ENCODE data around the gene PROM2.

PROM2 gene

GRCh38 chr2:95325590-95326432 is 51.6 kb downstream of the PROM2 start:
- DNase-seq = no peak

- DNase-seq = no peak
Measured at GRCh38 chr2:95326433-95327140, 52.3 kb downstream of the PROM2 start.

DNA sequence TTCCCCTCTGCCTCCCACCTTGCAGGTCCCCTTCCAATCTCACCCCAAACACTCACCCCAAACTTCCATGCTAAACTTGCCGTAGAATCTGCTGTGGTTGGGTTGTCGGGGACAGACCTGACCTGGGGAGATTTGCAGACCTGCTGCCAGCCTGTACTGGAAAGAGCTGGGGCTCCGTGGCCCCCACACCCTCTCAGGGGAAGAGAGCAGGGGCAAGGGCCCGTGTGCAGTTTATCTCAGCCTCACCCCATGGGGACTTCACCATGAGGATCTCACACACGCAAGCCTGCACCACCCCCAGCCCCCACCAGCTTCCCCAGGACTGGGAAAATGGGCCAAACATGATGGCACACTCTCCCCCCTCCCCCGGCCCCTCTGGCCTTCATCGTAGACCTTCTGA is 53.6 kb downstream of the PROM2 start:
- no peak for DNase-seq

GRCh38 chr2:95328358-95329125 is 54.3 kb downstream of the PROM2 start:
- no peak for DNase-seq

GRCh38 chr2:95329401-95329800 is 55.2 kb downstream of the PROM2 start:
- no peak for DNase-seq

DNA sequence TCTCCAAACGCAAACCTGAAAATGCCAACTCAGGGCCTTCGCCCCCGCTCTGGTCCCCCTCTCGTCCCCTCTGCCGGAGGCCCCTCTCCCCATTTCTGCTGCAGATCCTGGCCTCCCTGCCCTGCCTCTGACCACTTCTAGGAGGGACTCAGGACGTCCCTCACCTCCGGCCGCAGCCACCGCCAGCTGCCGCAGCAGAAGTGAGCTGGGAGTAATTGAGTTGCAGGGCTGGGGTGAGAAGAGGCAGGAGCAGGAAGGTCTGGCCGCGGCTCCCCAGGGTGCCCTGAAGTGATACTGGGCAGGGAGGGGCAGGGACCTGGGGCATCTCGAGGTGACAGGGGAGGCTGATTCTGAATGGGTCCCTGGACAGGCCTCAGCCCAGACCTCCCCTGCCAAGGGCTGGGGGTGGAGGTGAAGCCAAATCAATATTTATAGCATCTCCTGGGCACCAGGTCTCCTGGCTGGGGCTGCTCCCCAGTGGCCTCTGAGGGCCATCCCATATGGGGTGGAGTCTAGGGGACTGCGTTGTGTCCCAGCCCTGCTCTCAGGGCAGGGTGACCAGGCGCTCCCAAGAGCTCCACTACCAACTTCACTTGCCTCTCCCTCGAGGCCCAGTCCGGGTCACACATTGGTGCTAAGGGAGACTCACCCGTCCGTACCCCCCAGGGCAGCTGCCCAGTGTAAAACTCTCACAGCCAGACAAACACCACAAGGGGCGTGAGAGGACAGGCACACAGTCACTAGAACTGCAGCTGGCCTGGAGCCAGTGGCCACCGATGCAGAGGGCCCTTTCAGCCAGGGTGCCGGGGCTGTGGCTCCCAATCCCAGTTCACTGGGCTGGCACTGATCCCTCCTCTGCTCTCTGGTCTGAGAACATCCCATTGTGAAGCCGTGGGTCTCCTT is 55.9 kb downstream of the PROM2 start:
- DNase-seq = no peak

- DNase-seq = no peak
Measured at GRCh38 chr2:95330794-95331338, 56.6 kb downstream of the PROM2 start.

GRCh38 chr2:95331606-95332005 is 57.4 kb downstream of the PROM2 start:
- no peak for DNase-seq

DNA sequence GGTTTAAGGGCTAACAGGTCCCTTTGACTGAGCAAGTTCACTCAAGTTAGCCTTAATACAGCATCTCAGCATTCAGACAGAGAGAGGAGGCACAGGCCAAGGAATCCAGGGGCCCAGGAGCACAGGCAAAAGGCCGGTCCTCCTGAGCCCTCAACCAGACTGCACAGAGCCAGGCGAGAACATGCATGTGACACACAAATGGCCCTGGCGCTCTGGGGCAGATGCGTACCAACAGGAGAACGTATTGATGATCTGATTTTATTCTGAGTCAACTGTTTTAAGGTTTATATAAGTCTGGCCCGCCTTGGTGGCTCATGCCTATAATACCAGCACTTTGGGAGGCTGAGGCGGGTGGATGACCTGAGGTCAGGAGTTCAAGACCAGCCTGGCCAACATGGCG is 57.8 kb downstream of the PROM2 start:
- no peak for DNase-seq

DNA sequence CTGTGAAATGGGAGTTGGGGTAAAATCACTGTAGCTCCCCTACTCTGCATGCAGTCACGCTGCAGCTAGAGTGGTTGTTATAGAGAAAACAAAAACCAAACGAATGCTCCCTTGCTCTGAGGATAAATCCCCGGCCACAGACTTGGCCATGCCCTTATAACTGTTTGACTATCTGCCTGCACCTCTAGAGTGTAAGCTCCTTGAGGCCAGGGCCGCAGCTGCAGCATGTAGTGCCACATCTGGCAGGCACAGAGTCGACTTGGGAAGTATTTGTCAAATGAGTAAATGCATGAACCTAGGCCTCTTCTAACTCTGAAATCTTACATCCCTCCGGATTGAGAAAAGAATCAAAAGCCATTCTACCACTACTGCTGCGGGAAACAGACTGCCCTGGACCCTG is 58.8 kb downstream of the PROM2 start:
- DNase-seq = no peak

DNA sequence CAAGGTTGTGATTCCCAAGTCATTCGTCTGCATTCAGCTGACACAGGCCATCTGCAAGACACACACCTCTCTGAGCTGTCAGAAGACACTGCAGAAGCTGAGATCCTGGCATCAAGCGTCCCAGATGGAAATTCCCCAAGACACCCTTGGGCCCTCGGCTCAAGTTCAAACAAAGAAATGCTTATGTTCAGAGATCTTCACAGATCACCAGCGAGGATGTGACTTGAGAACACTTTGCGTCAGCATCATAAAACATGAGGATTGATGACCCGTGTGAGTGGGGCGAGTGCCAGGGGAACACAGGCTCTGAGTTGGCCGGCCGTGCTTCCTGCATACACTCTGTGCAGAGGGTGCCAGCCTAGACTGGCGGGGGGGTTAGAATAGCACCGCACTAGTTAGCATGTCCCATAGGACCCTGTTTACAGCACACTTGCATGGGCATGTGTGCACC is 59.7 kb downstream of the PROM2 start:
- DNase-seq = peak; percentile 28

DNA sequence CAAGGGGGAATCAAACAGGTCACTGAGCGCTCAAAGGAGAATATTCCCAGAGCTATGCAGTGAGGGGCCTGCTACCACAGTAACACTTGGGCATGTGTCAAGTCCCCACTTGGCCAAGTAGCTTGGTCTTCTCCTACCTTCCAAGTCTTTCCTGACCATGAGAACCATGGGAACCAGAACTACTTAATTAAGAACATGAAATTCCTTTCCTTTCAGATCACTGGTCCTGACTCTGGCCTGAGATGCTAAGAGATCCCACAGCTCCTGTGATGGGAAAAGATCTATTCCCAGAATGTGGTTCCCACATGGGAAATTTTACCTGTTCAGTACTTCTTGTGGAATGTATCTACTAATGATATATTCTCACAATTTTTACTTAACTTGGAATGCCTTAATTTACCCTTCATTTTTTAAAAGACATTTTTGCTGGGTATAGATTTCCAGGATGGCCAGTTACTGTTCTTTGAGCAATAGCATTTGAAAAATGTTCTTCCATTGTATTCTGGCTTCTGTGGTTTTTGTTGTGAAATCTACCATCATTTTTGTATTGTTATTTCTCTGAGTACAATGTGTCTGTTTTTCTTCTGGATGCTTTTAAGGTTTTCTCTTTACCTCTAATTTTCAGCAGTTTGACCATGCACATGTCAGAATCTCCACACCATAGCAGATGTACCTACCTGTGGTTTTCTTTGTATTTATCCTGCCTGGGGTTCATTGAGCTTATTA is 60.8 kb downstream of the PROM2 start:
- DNase-seq = no peak

DNA sequence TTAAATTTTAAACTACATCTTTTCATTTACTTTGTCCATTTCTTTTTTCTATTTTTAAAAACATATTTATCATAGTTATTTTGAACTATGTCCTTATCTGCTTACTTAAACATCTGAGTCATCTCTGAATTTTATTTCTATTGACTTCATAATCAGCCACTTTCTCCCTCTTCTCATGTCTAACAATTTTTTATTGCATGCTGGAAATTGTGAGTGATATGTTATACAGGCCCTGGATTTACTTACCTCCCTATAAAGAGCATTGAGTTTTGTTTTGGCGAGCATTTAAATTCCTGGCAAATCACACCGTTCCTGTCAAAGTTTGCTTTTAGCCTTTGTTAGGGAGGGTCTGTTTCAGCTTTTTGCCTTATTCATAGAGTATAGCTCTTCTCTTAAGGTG is 62.2 kb downstream of the PROM2 start:
- no peak for DNase-seq

GRCh38 chr2:95337829-95338228 is 63.6 kb downstream of the PROM2 start:
- no peak for DNase-seq

Measured in DMS 273 treated with DMSO at 0.1 percent for 48 hours (cell line).